H1 (cell line): ENCODE data around the gene PRKAG3. TPM values are rescaled to one million over a fixed set of nuclear protein-coding genes. Genes with fewer than 3 reads are reported as not detected.

ENCODE experiments used
- CTCF ChIA-PET: fragments of 300-600 bp; sonication (Branson Sonifier 250); formaldehyde crosslinking; loops from one replicate; lab custom pipeline; 2021; ENCODE audit not compliant: partially characterized antibody; lab: Charles Lee
- POLR2A ChIA-PET: fragments of 300-600 bp; sonication (Branson Sonifier 250); formaldehyde crosslinking; loops from one replicate; lab custom pipeline; 2021; ENCODE audit warnings: inconsistent platforms; ENCODE audit not compliant: partially characterized antibody; lab: Charles Lee
- DNase-seq, 2 experiments: peaks; one replicate each; pipeline versions ENCODE4 v3.0.0 to v3.0.0-alpha.2; 2010 to 2022; ENCODE audit warnings: low spot score in 2 of 2, low read depth in 1 of 2, mixed read lengths in 1 of 2
- FAIRE-seq: peaks from 2 replicates; lab custom pipeline; 2011; peaks lifted over from hg19 to GRCh38; lab: Jason Lieb, UNC
- H2AFZ ChIP-seq: 2 replicates; pipeline ENCODE4 v1.8.1; 2012; ENCODE audit warnings: low read length, inconsistent platforms
- H2AK5ac ChIP-seq: 2 replicates; pipeline ENCODE4 v1.6.1; 2013; ENCODE audit warnings: low read depth, low read length
- H2BK120ac ChIP-seq: replicated peaks from 2 replicates; pipeline ENCODE3; 2013; ENCODE audit warnings: low read depth, low read length, inconsistent platforms
- H2BK12ac ChIP-seq: 2 replicates; pipeline ENCODE4 v1.6.1; 2013; ENCODE audit warnings: low read depth, low read length
- H2BK15ac ChIP-seq: 2 replicates; pipeline ENCODE4 v1.6.1; 2013; ENCODE audit warnings: low read length
- H2BK20ac ChIP-seq: 2 replicates; pipeline ENCODE4 v1.6.1; 2013; ENCODE audit warnings: low read length
- H2BK5ac ChIP-seq: 2 replicates; pipeline ENCODE4 v1.6.1; 2013; ENCODE audit warnings: low read depth, low read length
- H3K14ac ChIP-seq: 2 replicates; pipeline ENCODE4 v1.6.1; 2013; ENCODE audit warnings: inconsistent platforms; ENCODE audit not compliant: insufficient read length
- H3K18ac ChIP-seq: 2 replicates; pipeline ENCODE4 v1.6.1; 2013; ENCODE audit warnings: low read length; ENCODE audit errors: extremely low read depth
- H3K23ac ChIP-seq: 2 replicates; pipeline ENCODE4 v1.6.1; 2013; ENCODE audit warnings: inconsistent platforms; ENCODE audit not compliant: insufficient read length
- H3K23me2 ChIP-seq: 2 replicates; pipeline ENCODE4 v1.6.1; 2013; ENCODE audit warnings: low read depth, low read length
- H3K27ac ChIP-seq: 2 replicates; pipeline ENCODE4 v1.6.1; 2011; ENCODE audit warnings: low read depth, low read length, inconsistent platforms
- H3K27me3 ChIP-seq, 4 experiments: replicated peaks in 1 of 4; 1 replicate in 1 of 4; 2 replicates in 3 of 4; pipeline versions ENCODE4 v1.6.1 to v1.8.1; 2011 to 2013; ENCODE audit warnings: low read length in 3 of 4, mild to moderate bottlenecking in 3 of 4, inconsistent platforms in 2 of 4, mixed read lengths in 2 of 4, moderate library complexity in 1 of 4; ENCODE audit not compliant: control insufficient read depth in 3 of 4, insufficient read depth in 3 of 4; ENCODE audit errors: extremely low read depth in 1 of 4
- H3K36me3 ChIP-seq, 4 experiments: 2 replicates each; pipeline versions ENCODE4 v1.6.1 to v1.8.1; 2011 to 2013; ENCODE audit warnings: mild to moderate bottlenecking in 4 of 4, low read length in 3 of 4, moderate library complexity in 2 of 4, control low read depth in 1 of 4, inconsistent platforms in 1 of 4; ENCODE audit not compliant: insufficient read depth in 4 of 4, control insufficient read depth in 2 of 4
- H3K4ac ChIP-seq: replicated peaks from 2 replicates; pipeline ENCODE3; 2013; ENCODE audit warnings: low read length, low read depth, mixed read lengths, inconsistent platforms; ENCODE audit not compliant: insufficient read length
- H3K4me1 ChIP-seq, 4 experiments: replicated peaks in 1 of 4; 1 replicate in 1 of 4; 2 replicates in 3 of 4; pipeline versions ENCODE4 v1.6.1 to v1.8.1; 2011 to 2013; ENCODE audit warnings: low read length in 3 of 4, inconsistent platforms in 2 of 4, mixed read lengths in 1 of 4; ENCODE audit not compliant: insufficient read depth in 4 of 4, control insufficient read depth in 3 of 4
- H3K4me2 ChIP-seq, 2 experiments: 2 replicates each; pipeline versions ENCODE4 v1.6.1 to v1.8.1; 2011 to 2013; ENCODE audit warnings: low read depth in 2 of 2, low read length in 2 of 2, control low read depth in 1 of 2, inconsistent platforms in 1 of 2, mild to moderate bottlenecking in 1 of 2; ENCODE audit not compliant: insufficient read depth in 1 of 2
- H3K4me3 ChIP-seq, 4 experiments: fragments of 200-600, 300-600 bp in 1 of 4; sonication (generic), shearing (Covaris generic), sonication (Bioruptor Twin) in 1 of 4; 2 replicates each; pipeline versions ENCODE4 v1.5.1 to v1.8.1; 2011 to 2016; ENCODE audit warnings: low read length in 4 of 4, low read depth in 3 of 4, control low read depth in 2 of 4, inconsistent platforms in 2 of 4, mild to moderate bottlenecking in 2 of 4, mixed read lengths in 1 of 4, moderate library complexity in 1 of 4; ENCODE audit not compliant: insufficient read depth in 2 of 4; ENCODE audit errors: extremely low read depth in 1 of 4
- H3K56ac ChIP-seq: replicated peaks from 2 replicates; pipeline ENCODE3; 2013; ENCODE audit warnings: low read depth, mild to moderate bottlenecking, mixed read lengths, low read length, inconsistent platforms; ENCODE audit not compliant: insufficient read length
- H3K79me1 ChIP-seq: 2 replicates; pipeline ENCODE4 v1.6.1; 2013; ENCODE audit warnings: low read depth, low read length, control low read depth
- H3K79me2 ChIP-seq, 2 experiments: 2 replicates each; pipeline versions ENCODE4 v1.6.1 to v1.8.1; 2012 to 2013; ENCODE audit warnings: low read length in 2 of 2, mild to moderate bottlenecking in 2 of 2, inconsistent platforms in 1 of 2; ENCODE audit not compliant: insufficient read depth in 2 of 2, control insufficient read depth in 1 of 2
- H3K9ac ChIP-seq, 4 experiments: replicated peaks in 1 of 4; 1 replicate in 1 of 4; 2 replicates in 3 of 4; pipeline versions ENCODE4 v1.6.1 to v1.8.1; 2011 to 2013; ENCODE audit warnings: low read depth in 3 of 4, low read length in 3 of 4, control low read depth in 2 of 4, mild to moderate bottlenecking in 2 of 4, moderate library complexity in 2 of 4, inconsistent platforms in 1 of 4; ENCODE audit errors: extremely low read depth in 1 of 4
- H3K9me3 ChIP-seq, 2 experiments: 2 replicates each; pipeline versions ENCODE4 v1.6.1 to v1.8.1; 2012 to 2013; ENCODE audit warnings: mild to moderate bottlenecking in 2 of 2, moderate library complexity in 2 of 2, control low read depth in 1 of 2, inconsistent platforms in 1 of 2, low read depth in 1 of 2, low read length in 1 of 2, mixed read lengths in 1 of 2; ENCODE audit not compliant: insufficient read depth in 2 of 2
- H4K20me1 ChIP-seq, 2 experiments: replicated peaks in 1 of 2; 2 replicates each; pipeline versions ENCODE3 to v1.8.1; 2011 to 2013; ENCODE audit warnings: inconsistent platforms in 2 of 2, low read length in 2 of 2, mild to moderate bottlenecking in 1 of 2; ENCODE audit not compliant: insufficient read depth in 2 of 2, control insufficient read depth in 1 of 2
- H4K5ac ChIP-seq: 2 replicates; pipeline ENCODE4 v1.6.1; 2013; ENCODE audit warnings: low read length, low read depth, mixed read lengths, inconsistent platforms; ENCODE audit not compliant: insufficient read length
- H4K8ac ChIP-seq: 2 replicates; pipeline ENCODE4 v1.8.0; 2013; ENCODE audit warnings: mild to moderate bottlenecking, moderate library complexity, low read length, inconsistent platforms; ENCODE audit not compliant: insufficient read depth; ENCODE audit errors: extremely low read depth
- H4K91ac ChIP-seq: replicated peaks from 2 replicates; pipeline ENCODE3; 2013; ENCODE audit warnings: low read length, mixed read lengths, inconsistent platforms; ENCODE audit not compliant: insufficient read length
- ASH2L ChIP-seq: fragments of 200-600, 300-600 bp; sonication (generic); IDR thresholded peaks from one replicate; pipeline ENCODE4 v1.7.1; 2017; ENCODE audit warnings: low read length
- CTBP2 ChIP-seq: IDR thresholded peaks from 2 replicates; pipeline ENCODE4 v1.7.0; 2011; ENCODE audit warnings: borderline replicate concordance, mild to moderate bottlenecking, moderate library complexity, mixed read lengths, low read length; ENCODE audit not compliant: insufficient read depth, insufficient read length
- RAD21 ChIP-seq, 2 experiments: IDR thresholded peaks in 1 of 2; conservative IDR thresholded peaks in 1 of 2; 2 replicates each; pipeline ENCODE4 v1.6.1; 2011; ENCODE audit warnings: low read depth in 2 of 2, low read length in 2 of 2, improper control_type of control experiment in 1 of 2, inconsistent platforms in 1 of 2, mild to moderate bottlenecking in 1 of 2, moderate library complexity in 1 of 2
- SP1 ChIP-seq: IDR thresholded peaks from 2 replicates; pipeline ENCODE4 v1.6.1; 2011; ENCODE audit warnings: low read depth, low read length
- SP4 ChIP-seq: IDR thresholded peaks from 2 replicates; pipeline ENCODE4 v1.6.1; 2012; ENCODE audit warnings: low read length, inconsistent platforms
- SUZ12 ChIP-seq: fragments of 200-600 bp; sonication (generic); IDR thresholded peaks from 2 replicates; pipeline ENCODE4 v1.6.1; 2012; ENCODE audit warnings: mild to moderate bottlenecking, inconsistent platforms, low read length, moderate library complexity, mixed read lengths
- TBP ChIP-seq: IDR thresholded peaks from 2 replicates; pipeline ENCODE4 v1.6.1; 2011; ENCODE audit warnings: low read depth, low read length, improper control_type of control experiment
- WGBS, 2 experiments: shearing (Covaris generic) in 1 of 2; methylation state at CpG; one replicate each; pipeline versions ENCODE4 v1.1.6 to v1.1.7; 2013 to 2015; ENCODE audit warnings: low lambda C conversion rate in 2 of 2, mixed read lengths in 2 of 2, inconsistent platforms in 1 of 2, low coverage in 1 of 2, missing lambda C conversion rate in 1 of 2; ENCODE audit not compliant: insufficient replicate concordance in 2 of 2, insufficient coverage in 1 of 2, insufficient read length in 1 of 2; ENCODE audit errors: extremely low coverage in 1 of 2, missing lambda C conversion rate in 1 of 2; 5-methylcytosine and 5-hydroxymethylcytosine counted together
- polyA plus RNA-seq, 7 experiments: library from polyadenylated mRNA; depleted of rRNA in 3 of 7; stranded (reverse) in 5 of 7; unstranded in 2 of 7; fragments of >200 nt in 5 of 7; fragments of 200-250 nt in 2 of 7; gene quantifications; 1 replicate in 5 of 7; 2 replicates in 1 of 7; 4 replicates in 1 of 7; pipeline versions ENCODE4 v1.2.1 to v1.2.3, GENCODE V29; 2011 to 2013; ENCODE audit warnings: missing spikeins in 2 of 7, mixed read lengths in 2 of 7
- total RNA-seq: library from RNA; stranded (reverse); fragmentation: NEBNext Ultra II Directional; extraction: Animal tissue kit (Norgen Biotek cat#: 25700); gene quantifications from 2 replicates; pipeline ENCODE4 v1.2.1, GENCODE V29; 2021
- TF ChIP-seq, protein P1 (sequence below): IDR thresholded peaks from 2 replicates; pipeline ENCODE4 v1.6.1; 2012; ENCODE audit warnings: inconsistent platforms
- TF ChIP-seq, protein P2 (sequence below): IDR thresholded peaks from 2 replicates; pipeline ENCODE4 v1.6.1; 2011; ENCODE audit warnings: low read depth, mild to moderate bottlenecking, low read length; ENCODE audit not compliant: insufficient read depth

The PRKAG3 gene
- total and polyA plus RNA-seq, 2 of the 8 experiments (the other 6 are each of a cell fraction or from before 2014, with no cell fraction given) = not detected

DNA sequence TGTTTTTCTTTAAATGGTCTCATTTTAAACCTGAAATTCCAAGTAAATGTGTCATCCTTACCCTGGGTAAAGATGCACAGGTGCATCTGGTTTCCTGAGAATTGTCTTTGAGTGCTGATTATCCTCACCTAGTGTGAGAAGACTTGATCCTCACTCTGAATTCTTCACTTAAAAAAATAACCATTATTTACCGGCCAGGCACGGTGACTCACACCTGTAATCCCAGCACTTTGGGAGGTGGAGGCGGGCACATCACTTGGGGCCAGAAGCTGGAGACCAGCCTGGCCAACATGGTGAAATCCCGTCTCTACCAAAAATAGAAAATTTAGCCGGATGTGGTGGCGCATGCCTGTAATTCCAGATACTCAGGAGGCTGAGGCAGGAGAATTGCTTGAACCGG is 18.1 kb upstream of the PRKAG3 start:
- H3K27ac ChIP-seq = no peak overlapping the region
- H2BK20ac ChIP-seq = no peak overlapping the region
- DNase-seq = no peak
- no peak overlapping the region for H4K91ac ChIP-seq
- no peak overlapping the region for H3K56ac ChIP-seq
- H3K9me3 ChIP-seq = peaks cover 0 to 8% of the 10 kb centered on the region in 2 experiments; a peak in 1 of 4 replicates
- no peak overlapping the region for H4K8ac ChIP-seq
- H3K36me3 ChIP-seq = no peaks in the 10 kb centered on the region
- 90% methylated on average over 7 of the region's 7 CpGs; no CpG with 5 or more reads in 1 of the 2 experiments for WGBS, 2 experiments
- no peak overlapping the region for H2BK12ac ChIP-seq
- H3K14ac ChIP-seq = no peak overlapping the region
- no peak overlapping the region for H2AK5ac ChIP-seq
- H3K23me2 ChIP-seq = no peaks in the 10 kb centered on the region
- H3K4me2 ChIP-seq = no peak overlapping the region
- H3K27me3 ChIP-seq = peaks cover 15 to 24% (median 18%) of the 10 kb centered on the region in 4 experiments
- TF ChIP-seq SUZ12 (no peak), CTBP2 (no peak), ASH2L (no peak), TBP (no peak), RAD21 (IDR thresholded peaks at IDR 0.05 in 1 of 2, conservative IDR thresholded peaks at IDR 0.05 in 1 of 2; ENCODE audit: low read depth in 2 of 2, low read length in 2 of 2) (no peak), SP4 (no peak), SP1 (no peak)
- TF ChIP-seq, protein P1, sequence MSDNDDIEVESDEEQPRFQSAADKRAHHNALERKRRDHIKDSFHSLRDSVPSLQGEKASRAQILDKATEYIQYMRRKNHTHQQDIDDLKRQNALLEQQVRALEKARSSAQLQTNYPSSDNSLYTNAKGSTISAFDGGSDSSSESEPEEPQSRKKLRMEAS = no peak
- TF ChIP-seq, protein P2, sequence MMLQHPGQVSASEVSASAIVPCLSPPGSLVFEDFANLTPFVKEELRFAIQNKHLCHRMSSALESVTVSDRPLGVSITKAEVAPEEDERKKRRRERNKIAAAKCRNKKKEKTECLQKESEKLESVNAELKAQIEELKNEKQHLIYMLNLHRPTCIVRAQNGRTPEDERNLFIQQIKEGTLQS = no peak
- H3K79me2 ChIP-seq = no peaks in the 10 kb centered on the region
- H4K5ac ChIP-seq = no peak overlapping the region
- no peak overlapping the region for H3K9ac ChIP-seq
- no peak for FAIRE-seq
- H3K4me1 ChIP-seq = peaks cover 0 to 11% (median 6%) of the 10 kb centered on the region in 4 experiments; a peak in 4 of 7 replicates
- ChIA-PET CTCF (interaction anchor here (0.6 to 7.5 kb wide), 10 partner anchors 9 to 208 kb away, joined by 3 to 93 read pairs (median 16); no protein-coding TSS in a partner anchor), POLR2A (no interaction called here)
- H2BK120ac ChIP-seq = no peak overlapping the region
- no peaks in the 10 kb centered on the region for H3K79me1 ChIP-seq
- H3K4me3 ChIP-seq = no peak overlapping the region
- H2BK5ac ChIP-seq = no peak overlapping the region
- H3K23ac ChIP-seq = no peak overlapping the region
- H3K18ac ChIP-seq = no peak overlapping the region
- H3K4ac ChIP-seq = no peak overlapping the region
- no peaks in the 10 kb centered on the region for H4K20me1 ChIP-seq
- H2AFZ ChIP-seq = no peak overlapping the region
- H2BK15ac ChIP-seq = no peak overlapping the region
